OCI-LY7 (cell line): ENCODE results near the gene P2RY14. TPM values are rescaled to one million over a fixed set of nuclear protein-coding genes. Genes with fewer than 3 reads are reported as not detected.

Experiments used
- BruUV-seq: library from RNA; stranded (reverse); fragments of 400-500 nt; replicated peaks from 2 replicates; lab custom pipeline; 2021; lab: Mats Ljungman, UMichigan
- CTCF ChIA-PET: fragments of 300-600 bp; sonication (Branson Sonifier 250); formaldehyde crosslinking; loops from one replicate; lab custom pipeline; 2022; ENCODE audit warnings: antibody characterized with exemption; ENCODE audit not compliant: unreplicated experiment; lab: Charles Lee
- POLR2A ChIA-PET: fragments of 300-600 bp; sonication (Branson Sonifier 250); formaldehyde crosslinking; loops from one replicate; lab custom pipeline; 2022; ENCODE audit warnings: antibody characterized with exemption; lab: Charles Lee
- DNase-seq: peaks from one replicate; pipeline ENCODE4 v3.0.0-alpha.2; 2015; ENCODE audit warnings: low spot score
- H2AFZ ChIP-seq: fragments of 200-600 bp; sonication (generic), shearing (Covaris generic); 2 replicates; pipeline ENCODE4 v1.6.1; 2014; ENCODE audit warnings: mild to moderate bottlenecking, antibody characterized with exemption, low read length, moderate library complexity
- H3K27ac ChIP-seq: fragments of 200-600 bp; sonication (generic); 2 replicates; pipeline ENCODE4 v1.5.1; 2014; ENCODE audit warnings: mixed run types, low read depth, mild to moderate bottlenecking, moderate library complexity, low read length, inconsistent platforms; ENCODE audit not compliant: poor library complexity, severe bottlenecking
- H3K36me3 ChIP-seq: fragments of 200-600 bp; sonication (generic); 2 replicates; pipeline ENCODE4 v1.6.1; 2014; ENCODE audit warnings: mild to moderate bottlenecking, antibody characterized with exemption, low read length, moderate library complexity, mixed read lengths; ENCODE audit not compliant: insufficient read depth
- H3K4me1 ChIP-seq: fragments of 200-600 bp; sonication (generic); 2 replicates; pipeline ENCODE4 v1.5.1; 2014; ENCODE audit warnings: mild to moderate bottlenecking, low read length; ENCODE audit not compliant: insufficient read depth, poor library complexity, severe bottlenecking
- H3K4me2 ChIP-seq: fragments of 200-600 bp; sonication (generic); 2 replicates; pipeline ENCODE4 v1.6.1; 2014; ENCODE audit warnings: mild to moderate bottlenecking, low read length
- H3K4me3 ChIP-seq: fragments of 200-600 bp; sonication (generic); 2 replicates; pipeline ENCODE4 v1.5.1; 2014; ENCODE audit warnings: mild to moderate bottlenecking, low read depth, low read length; ENCODE audit not compliant: poor library complexity, severe bottlenecking
- H3K79me2 ChIP-seq: fragments of 200-600 bp; sonication (generic); 2 replicates; pipeline ENCODE4 v1.6.1; 2016; ENCODE audit warnings: low read depth, mild to moderate bottlenecking, low read length, moderate library complexity, mixed read lengths; ENCODE audit not compliant: insufficient read depth
- H3K9me2 ChIP-seq: fragments of 200-600 bp; sonication (generic); 2 replicates; pipeline ENCODE4 v1.6.1; 2016; ENCODE audit warnings: mild to moderate bottlenecking, low read length, mixed read lengths; ENCODE audit not compliant: insufficient read depth
- H3K9me3 ChIP-seq: fragments of 200-600 bp; sonication (generic); 2 replicates; pipeline ENCODE4 v1.6.1; 2014; ENCODE audit warnings: mild to moderate bottlenecking, mixed run types, low read length, mixed read lengths
- H4K20me1 ChIP-seq: fragments of 200-600 bp; sonication (generic); 2 replicates; pipeline ENCODE4 v1.6.1; 2014; ENCODE audit warnings: mild to moderate bottlenecking, antibody characterized with exemption, low read length, moderate library complexity, mixed read lengths; ENCODE audit not compliant: insufficient read depth
- CTCF ChIP-seq: fragments of 200-600 bp; sonication (generic); conservative IDR thresholded peaks from 2 replicates; pipeline ENCODE4 v1.5.1; 2014; ENCODE audit warnings: mild to moderate bottlenecking, antibody characterized with exemption, low read length, moderate library complexity, mixed read lengths
- EZH2phosphoT487 ChIP-seq: fragments of 200-600 bp; sonication (generic); IDR thresholded peaks from 2 replicates; pipeline ENCODE4 v1.6.1; 2018; ENCODE audit warnings: low read depth, borderline replicate concordance, mild to moderate bottlenecking, mixed run types, antibody characterized with exemption, low read length, moderate library complexity, mixed read lengths
- intact Hi-C: fragments of 100-400 bp; cut with micrococcal nuclease; formaldehyde crosslinking; loops from one replicate; pipeline ENCODE4 v1.10.0; 2022; ENCODE audit not compliant: unreplicated experiment
- total RNA-seq, 2 experiments: library from RNA; depleted of rRNA in 1 of 2; stranded (reverse); fragments of >200 nt in 1 of 2; shearing (Covaris generic) in 1 of 2; gene quantifications; 2 replicates each; pipeline ENCODE4 v1.2.3, GENCODE V29; 2014 to 2022

P2RY14 gene
- total RNA-seq, 2 experiments from 2014 or later = not detected

GRCh38 chr3:151262871-151263525, 15.3 kb downstream of the P2RY14 start:
- POLR2A ChIA-PET = interaction anchor here (0.6 to 1.4 kb wide), 3 partner anchors 10 to 58 kb away, joined by 3 to 5 read pairs (median 4); no protein-coding TSS in a partner anchor
- TF ChIP-seq CTCF (no peak), EZH2phosphoT487 (no peak)
- no TSS peak for BruUV-seq
- Histone ChIP-seq H3K4me3 (no peak overlapping the region), H3K9me3 (no peaks in the 10 kb centered on the region), H4K20me1 (peaks cover 5% of the 10 kb centered on the region; the same call in 1 of the 2 replicates), H2AFZ (no peak overlapping the region), H3K4me1 (peaks cover 20% of the 10 kb centered on the region), H3K27ac (no peak overlapping the region), H3K4me2 (no peak overlapping the region), H3K9me2 (no peaks in the 10 kb centered on the region), H3K79me2 (no peaks in the 10 kb centered on the region), H3K36me3 (no peaks in the 10 kb centered on the region)
- DNase-seq = no peak
- intact Hi-C loops = no loop called here
- CTCF ChIA-PET = no interaction called here

GRCh38 chr3:151259664-151260063, 18.7 kb downstream of the P2RY14 start:
- POLR2A ChIA-PET = interaction anchor here (0.6 kb wide), 1 partner anchor 13 kb away, joined by 3 read pairs; no protein-coding TSS in a partner anchor
- Histone ChIP-seq H3K9me2 (no peaks in the 10 kb centered on the region), H3K4me3 (no peak overlapping the region), H3K4me1 (no peaks in the 10 kb centered on the region), H4K20me1 (no peaks in the 10 kb centered on the region), H3K9me3 (no peaks in the 10 kb centered on the region), H3K27ac (no peak overlapping the region), H3K4me2 (no peak overlapping the region), H2AFZ (no peak overlapping the region), H3K79me2 (no peaks in the 10 kb centered on the region), H3K36me3 (no peaks in the 10 kb centered on the region)
- BruUV-seq = no TSS peak
- intact Hi-C loops = no loop called here
- CTCF ChIA-PET = no interaction called here
- no peak for DNase-seq
- no peak for TF ChIP-seq CTCF

GRCh38 chr3:151256749-151257148, 21.6 kb downstream of the P2RY14 start:
- Histone ChIP-seq H3K9me2 (no peaks in the 10 kb centered on the region), H3K36me3 (no peaks in the 10 kb centered on the region), H3K4me3 (no peak overlapping the region), H3K9me3 (no peaks in the 10 kb centered on the region), H2AFZ (no peak overlapping the region), H3K27ac (no peak overlapping the region), H3K4me2 (no peak overlapping the region), H4K20me1 (no peaks in the 10 kb centered on the region), H3K79me2 (no peaks in the 10 kb centered on the region), H3K4me1 (no peaks in the 10 kb centered on the region)
- no TSS peak for BruUV-seq
- TF ChIP-seq CTCF (no peak), EZH2phosphoT487 (no peak)
- POLR2A ChIA-PET = interaction anchor here (0.7 to 2.0 kb wide), 2 partner anchors 17 to 309 kb away, joined by 3 to 7 read pairs; no protein-coding TSS in a partner anchor
- intact Hi-C loops = no loop called here
- CTCF ChIA-PET = no interaction called here
- no peak for DNase-seq
